H9 (cell line): ENCODE data around the gene SUMO1. TPM values are rescaled to one million over a fixed set of nuclear protein-coding genes. Genes with fewer than 3 reads are reported as not detected.

Source experiments
- DNase-seq: peaks from one replicate; pipeline ENCODE4 v3.0.0-alpha.2; 2017
- H2AFZ ChIP-seq: one replicate; pipeline ENCODE4 v1.6.1; 2013; ENCODE audit warnings: mild to moderate bottlenecking, low read length, control low read depth, moderate library complexity
- H2AK5ac ChIP-seq: 2 replicates; pipeline ENCODE4 v1.6.1; 2013; ENCODE audit warnings: low read length, control low read depth, mixed read lengths; ENCODE audit not compliant: insufficient read length
- H2BK120ac ChIP-seq: one replicate; pipeline ENCODE4 v1.6.1; 2013; ENCODE audit warnings: low read depth, mild to moderate bottlenecking, low read length, control low read depth, inconsistent platforms; ENCODE audit not compliant: poor library complexity, severe bottlenecking
- H2BK12ac ChIP-seq: 2 replicates; pipeline ENCODE4 v1.6.1; 2013; ENCODE audit warnings: low read length, control low read depth, mixed read lengths, low read depth; ENCODE audit not compliant: insufficient read length
- H2BK15ac ChIP-seq: 2 replicates; pipeline ENCODE4 v1.6.1; 2013; ENCODE audit warnings: low read depth, low read length, control low read depth
- H2BK20ac ChIP-seq: one replicate; pipeline ENCODE4 v1.6.1; 2013; ENCODE audit warnings: low read depth, mild to moderate bottlenecking, low read length, control low read depth, inconsistent platforms; ENCODE audit not compliant: poor library complexity, severe bottlenecking
- H2BK5ac ChIP-seq: 2 replicates; pipeline ENCODE4 v1.6.1; 2013; ENCODE audit warnings: low read length, control low read depth, mixed read lengths; ENCODE audit not compliant: insufficient read length
- H3K14ac ChIP-seq: 2 replicates; pipeline ENCODE4 v1.6.1; 2013; ENCODE audit warnings: low read length, control low read depth; ENCODE audit not compliant: insufficient read depth
- H3K18ac ChIP-seq: 2 replicates; pipeline ENCODE4 v1.6.1; 2013; ENCODE audit warnings: low read depth, mild to moderate bottlenecking, mixed read lengths, low read length, control low read depth; ENCODE audit not compliant: insufficient read length
- H3K23ac ChIP-seq: 2 replicates; pipeline ENCODE4 v1.6.1; 2013; ENCODE audit warnings: low read length, control low read depth, mixed read lengths, low read depth; ENCODE audit not compliant: insufficient read length
- H3K23me2 ChIP-seq: 2 replicates; pipeline ENCODE4 v1.6.1; 2013; ENCODE audit warnings: low read depth, mild to moderate bottlenecking, mixed read lengths, low read length, control low read depth; ENCODE audit not compliant: insufficient read length, poor library complexity, severe bottlenecking
- H3K27ac ChIP-seq: 2 replicates; pipeline ENCODE4 v1.5.1; 2013; ENCODE audit warnings: low read length, control low read depth, mixed read lengths, low read depth; ENCODE audit not compliant: insufficient read length
- H3K27me3 ChIP-seq: 2 replicates; pipeline ENCODE4 v1.6.1; 2013; ENCODE audit warnings: low read length, control low read depth, inconsistent platforms; ENCODE audit not compliant: insufficient read depth
- H3K4ac ChIP-seq: 2 replicates; pipeline ENCODE4 v1.6.1; 2013; ENCODE audit warnings: low read depth, mild to moderate bottlenecking, control low read depth, inconsistent platforms, low read length, moderate library complexity
- H3K4me1 ChIP-seq: 2 replicates; pipeline ENCODE4 v1.6.1; 2013; ENCODE audit warnings: low read length, control low read depth, inconsistent platforms; ENCODE audit not compliant: insufficient read depth
- H3K4me2 ChIP-seq: 2 replicates; pipeline ENCODE4 v1.6.1; 2013; ENCODE audit warnings: low read length, control low read depth, mixed read lengths; ENCODE audit not compliant: insufficient read length, insufficient read depth
- H3K56ac ChIP-seq: 2 replicates; pipeline ENCODE4 v1.6.1; 2013; ENCODE audit warnings: low read depth, mild to moderate bottlenecking, mixed read lengths, low read length, control low read depth; ENCODE audit not compliant: insufficient read length
- H3K79me1 ChIP-seq: 2 replicates; pipeline ENCODE4 v1.6.1; 2013; ENCODE audit warnings: low read depth, mild to moderate bottlenecking, moderate library complexity, low read length, control low read depth, inconsistent platforms; ENCODE audit not compliant: insufficient read depth, poor library complexity, severe bottlenecking
- H3K79me2 ChIP-seq: 2 replicates; pipeline ENCODE4 v1.6.1; 2013; ENCODE audit warnings: low read length, control low read depth, inconsistent platforms; ENCODE audit not compliant: insufficient read depth
- H3K9ac ChIP-seq: 2 replicates; pipeline ENCODE4 v1.6.1; 2013; ENCODE audit warnings: low read length, control low read depth, mixed read lengths; ENCODE audit not compliant: insufficient read length; ENCODE audit errors: extremely low read depth
- H3K9me3 ChIP-seq: one replicate; pipeline ENCODE4 v1.6.1; 2013; ENCODE audit warnings: low read depth, low read length, inconsistent platforms; ENCODE audit not compliant: control insufficient read depth
- H3T11ph ChIP-seq: one replicate; pipeline ENCODE4 v1.6.1; 2013; ENCODE audit warnings: mild to moderate bottlenecking, low read length, control low read depth, inconsistent platforms
- H4K20me1 ChIP-seq: one replicate; pipeline ENCODE4 v1.6.1; 2013; ENCODE audit not compliant: control insufficient read depth, insufficient read length, insufficient read depth
- H4K5ac ChIP-seq: 2 replicates; pipeline ENCODE4 v1.6.1; 2013; ENCODE audit warnings: low read depth, mild to moderate bottlenecking, mixed read lengths, low read length, control low read depth; ENCODE audit not compliant: insufficient read length
- H4K8ac ChIP-seq: replicated peaks from 2 replicates; pipeline ENCODE4 v1.6.1; 2013; ENCODE audit warnings: low read length, control low read depth, mixed read lengths, low read depth; ENCODE audit not compliant: insufficient read length
- H4K91ac ChIP-seq: 2 replicates; pipeline ENCODE4 v1.6.1; 2013; ENCODE audit warnings: low read depth, mild to moderate bottlenecking, moderate library complexity, mixed read lengths, low read length, control low read depth; ENCODE audit not compliant: insufficient read length
- H3K27ac Mint-ChIP-seq, 3 experiments: 2 replicates in 2 of 3; 3 replicates in 1 of 3; pipeline ENCODE4 v1.8.0; 2020 to 2021; ENCODE audit warnings: mixed read lengths in 3 of 3, mild to moderate bottlenecking in 1 of 3, moderate library complexity in 1 of 3
- H3K27me3 Mint-ChIP-seq: 2 replicates; pipeline ENCODE4 v1.8.0; 2021; ENCODE audit warnings: low read depth, mild to moderate bottlenecking, moderate library complexity, mixed read lengths
- H3K36me3 Mint-ChIP-seq, 3 experiments: 2 replicates in 2 of 3; 3 replicates in 1 of 3; pipeline ENCODE4 v1.8.0; 2020 to 2021; ENCODE audit warnings: low read depth in 3 of 3, mixed read lengths in 3 of 3; ENCODE audit not compliant: insufficient read depth in 1 of 3
- H3K4me1 Mint-ChIP-seq, 2 experiments: 2 replicates each; pipeline ENCODE4 v1.8.0; 2020; ENCODE audit warnings: mixed read lengths in 2 of 2
- H3K4me3 Mint-ChIP-seq, 2 experiments: 2 replicates in 1 of 2; 3 replicates in 1 of 2; pipeline ENCODE4 v1.8.0; 2020 to 2021; ENCODE audit warnings: mild to moderate bottlenecking in 2 of 2, mixed read lengths in 2 of 2, moderate library complexity in 1 of 2
- H3K9me3 Mint-ChIP-seq, 2 experiments: 2 replicates in 1 of 2; 3 replicates in 1 of 2; pipeline ENCODE4 v1.8.0; 2020; ENCODE audit warnings: mild to moderate bottlenecking in 2 of 2, mixed read lengths in 2 of 2, moderate library complexity in 1 of 2
- CTCF ChIP-seq: fragments of 200-600 bp; sonication (generic); conservative IDR thresholded peaks from 3 replicates; pipeline ENCODE4 v1.8.0; 2021; ENCODE audit warnings: antibody characterized with exemption, mild to moderate bottlenecking
- WGBS: extraction: QIAGEN DNeasy Blood & Tissue Kit; methylation state at CpG from one replicate; pipeline ENCODE4 v1.1.7; 2013; ENCODE audit warnings: missing lambda C conversion rate, low lambda C conversion rate, mixed read lengths; ENCODE audit not compliant: insufficient read length; ENCODE audit errors: extremely low coverage; 5-methylcytosine and 5-hydroxymethylcytosine counted together
- total RNA-seq: library from RNA; stranded (reverse); gene quantifications from 2 replicates; pipeline ENCODE4 v1.2.1, GENCODE V29; 2021

Gene SUMO1
- total RNA-seq, 1 experiment from 2014 or later, result 206 TPM

DNA sequence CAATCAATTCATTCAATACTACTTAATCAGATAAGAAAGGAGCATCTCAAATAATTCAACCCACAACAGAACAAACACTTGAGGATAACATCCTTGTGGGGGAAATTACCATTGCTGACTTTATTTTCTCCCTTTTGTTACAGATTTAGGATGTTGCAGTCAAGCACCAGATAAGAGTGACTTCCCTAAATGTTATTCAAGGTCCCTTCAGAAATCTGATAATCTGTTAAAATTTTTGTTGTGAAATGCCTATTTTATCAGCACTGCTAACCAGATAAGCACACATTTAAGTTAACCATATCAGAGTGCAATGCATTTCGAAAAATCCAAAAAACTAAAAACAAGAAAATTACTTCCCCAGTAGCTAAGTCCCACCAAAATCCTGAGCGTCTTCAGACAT lies 33.5 kb downstream of the SUMO1 start:
- no peaks in the 10 kb centered on the region for H3K23me2 ChIP-seq
- DNase-seq, result no peak
- no peak overlapping the region for H3K27ac ChIP-seq
- no CpG with 5 or more reads among the region's 2 CpGs for WGBS
- no peak overlapping the region for H3K18ac ChIP-seq
- no peak overlapping the region for H4K5ac ChIP-seq
- no peaks in the 10 kb centered on the region for H4K20me1 ChIP-seq
- no peak overlapping the region for H3K4me2 ChIP-seq
- no peak overlapping the region for H2AK5ac ChIP-seq
- no peak overlapping the region for H2BK120ac ChIP-seq
- H3K36me3 Mint-ChIP-seq, result peaks cover 19 to 36% (median 28%) of the 10 kb centered on the region in 3 experiments
- H3K9me3 Mint-ChIP-seq, result no peaks in the 10 kb centered on the region; a peak in 1 of 5 replicates
- no peaks in the 10 kb centered on the region for H3K79me1 ChIP-seq
- no peak overlapping the region for H2BK20ac ChIP-seq
- H3K9me3 ChIP-seq, result no peaks in the 10 kb centered on the region
- no peaks in the 10 kb centered on the region for H3K27me3 ChIP-seq
- H3T11ph ChIP-seq, result no peak overlapping the region
- H4K8ac ChIP-seq, result no peak overlapping the region
- no peak overlapping the region for H2BK5ac ChIP-seq
- H3K4me1 Mint-ChIP-seq, result no peaks in the 10 kb centered on the region
- H3K27me3 Mint-ChIP-seq, result no peaks in the 10 kb centered on the region
- no peak overlapping the region for H3K9ac ChIP-seq
- no peak for TF ChIP-seq CTCF
- H3K4ac ChIP-seq, result no peak overlapping the region
- no peaks in the 10 kb centered on the region for H3K79me2 ChIP-seq
- H3K27ac Mint-ChIP-seq, result no peak overlapping the region
- H3K4me1 ChIP-seq, result no peaks in the 10 kb centered on the region
- no peak overlapping the region for H4K91ac ChIP-seq
- no peak overlapping the region for H2BK15ac ChIP-seq
- H3K4me3 Mint-ChIP-seq, result no peak overlapping the region
- H3K56ac ChIP-seq, result no peak overlapping the region
- no peak overlapping the region for H3K14ac ChIP-seq
- H2BK12ac ChIP-seq, result no peak overlapping the region
- no peak overlapping the region for H3K23ac ChIP-seq
- H2AFZ ChIP-seq, result no peak overlapping the region
